H1 (cell line): ENCODE measurements around the gene PDE8A. TPM values are rescaled to one million over a fixed set of nuclear protein-coding genes. Genes with fewer than 3 reads are reported as not detected.

ENCODE experiments used
- BCL11A ChIP-seq, 2 experiments: IDR thresholded peaks; one replicate each; pipeline ENCODE4 v1.6.1; 2011; ENCODE audit warnings: low read depth in 2 of 2, low read length in 2 of 2, mild to moderate bottlenecking in 2 of 2
- CBX5 ChIP-seq: fragments of 300-800, 300-1000 bp; sonication (generic); IDR thresholded peaks from 2 replicates; pipeline ENCODE4 v1.7.1; 2016; ENCODE audit warnings: antibody characterized with exemption, low read length, low read depth
- CBX8 ChIP-seq: fragments of 300-800, 300-1000 bp; sonication (generic); IDR thresholded peaks from 2 replicates; pipeline ENCODE4 v1.7.1; 2016; ENCODE audit warnings: low read depth, low read length, borderline replicate concordance
- KDM5A ChIP-seq: fragments of 200-600 bp; IDR thresholded peaks from 2 replicates; pipeline ENCODE4 v1.7.1; 2012; ENCODE audit warnings: mild to moderate bottlenecking, low read length, inconsistent platforms, mixed read lengths
- SAP30 ChIP-seq: fragments of 300-600 bp; sonication (generic); IDR thresholded peaks from 2 replicates; pipeline ENCODE4 v1.7.1; 2012; ENCODE audit warnings: low read length, moderate library complexity, mild to moderate bottlenecking, inconsistent platforms; ENCODE audit not compliant: insufficient read depth, insufficient replicate concordance
- TAF7 ChIP-seq: optimal IDR thresholded peaks from 2 replicates; pipeline ENCODE3; 2011; ENCODE audit warnings: low read depth, mild to moderate bottlenecking, inconsistent platforms, low read length, moderate library complexity, borderline replicate concordance
- TCF12 ChIP-seq: IDR thresholded peaks from 2 replicates; pipeline ENCODE4 v1.6.1; 2011; ENCODE audit warnings: low read depth, mild to moderate bottlenecking, low read length
- polyA plus RNA-seq, 7 experiments: library from polyadenylated mRNA; depleted of rRNA in 3 of 7; stranded (reverse) in 5 of 7; unstranded in 2 of 7; fragments of >200 nt in 5 of 7; fragments of 200-250 nt in 2 of 7; gene quantifications; 1 replicate in 5 of 7; 2 replicates in 1 of 7; 4 replicates in 1 of 7; pipeline versions ENCODE4 v1.2.1 to v1.2.3, GENCODE V29; 2011 to 2013; ENCODE audit warnings: missing spikeins in 2 of 7, mixed read lengths in 2 of 7
- total RNA-seq: library from RNA; stranded (reverse); fragmentation: NEBNext Ultra II Directional; extraction: Animal tissue kit (Norgen Biotek cat#: 25700); gene quantifications from 2 replicates; pipeline ENCODE4 v1.2.1, GENCODE V29; 2021

Gene PDE8A
- total and polyA plus RNA-seq, 2 of the 8 experiments (the other 6 are each of a cell fraction or from before 2014, with no cell fraction given): 6.9 to 7.8 TPM

DNA sequence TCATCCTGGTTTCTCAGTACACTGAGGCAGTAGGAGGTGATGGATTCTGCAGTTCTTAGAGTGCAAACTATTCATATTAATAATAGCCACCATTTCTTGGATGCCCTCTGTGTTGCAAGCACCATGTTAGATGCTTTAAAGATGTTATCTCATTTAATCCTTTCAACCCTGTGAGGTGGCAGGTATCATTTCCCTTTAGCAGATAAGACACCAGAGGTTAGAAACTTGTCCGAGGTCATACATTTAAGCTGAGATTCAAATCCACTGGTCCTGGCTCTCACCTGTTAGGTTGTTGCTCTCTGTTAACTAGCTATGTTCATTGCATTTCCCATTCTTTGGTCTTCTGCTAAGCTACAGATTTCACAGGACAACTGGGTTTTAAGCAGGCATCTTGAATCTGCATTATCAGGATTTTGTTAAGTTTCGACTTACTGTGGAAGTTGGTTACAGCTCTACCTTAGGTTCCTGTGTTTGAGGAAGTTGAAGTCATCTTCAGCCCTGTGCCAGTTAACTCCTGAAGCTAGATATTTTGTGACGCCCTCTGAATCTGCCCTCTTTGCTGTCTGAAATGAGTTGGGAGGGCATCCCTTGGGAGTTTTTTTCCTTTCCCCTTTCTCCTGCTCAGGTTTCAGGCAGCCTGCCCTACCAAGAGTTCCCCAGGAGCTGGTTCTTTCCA, 6.4 kb downstream of the PDE8A start (continued):
- TF ChIP-seq TCF12 (no peak), KDM5A (no peak), CBX8 (no peak), CBX5 (no peak), SAP30 (no peak), BCL11A (IDR thresholded peaks at IDR 0.05; ENCODE audit: low read depth in 2 of 2, low read length in 2 of 2) (no peak), TAF7 (no peak)
- TF ChIP-seq, all 59 proteins: peak for 0
